AG10803 (cell line): ENCODE data around the gene ZNF628.

ENCODE experiments used
- DNase-seq: peaks from one replicate; pipeline ENCODE4 v3.0.0; 2010; ENCODE audit warnings: low read depth
- H3K4me3 ChIP-seq: 2 replicates; pipeline ENCODE4 v1.5.1; 2011; ENCODE audit warnings: mild to moderate bottlenecking, low read length, control low read depth
- TF ChIP-seq, protein P1 (sequence below): conservative IDR thresholded peaks from 2 replicates; pipeline ENCODE4 v1.5.1; 2011; ENCODE audit warnings: mild to moderate bottlenecking, low read length, control low read depth, inconsistent platforms

The ZNF628 gene

DNA sequence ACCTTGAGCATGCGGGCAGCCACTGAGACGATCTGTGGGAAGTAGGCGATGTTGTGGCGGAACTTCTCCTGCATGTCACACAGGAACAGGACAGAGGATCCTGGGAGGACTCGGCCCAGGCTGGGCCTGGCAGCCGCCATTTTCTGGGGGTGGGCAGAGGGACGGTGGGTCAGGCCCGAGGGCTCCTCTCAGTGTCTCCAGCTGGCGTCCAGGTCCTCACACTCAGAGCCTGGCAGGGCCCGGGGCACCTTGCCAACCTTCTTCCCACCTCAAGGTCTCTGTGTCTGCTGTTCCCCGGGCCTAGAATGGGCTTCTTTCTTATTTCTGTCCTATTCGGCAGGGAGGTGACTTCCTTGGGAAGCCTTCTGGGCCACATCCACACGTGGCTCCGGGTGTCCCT is 20.1 kb upstream of the ZNF628 start:
- TF ChIP-seq, protein P1, sequence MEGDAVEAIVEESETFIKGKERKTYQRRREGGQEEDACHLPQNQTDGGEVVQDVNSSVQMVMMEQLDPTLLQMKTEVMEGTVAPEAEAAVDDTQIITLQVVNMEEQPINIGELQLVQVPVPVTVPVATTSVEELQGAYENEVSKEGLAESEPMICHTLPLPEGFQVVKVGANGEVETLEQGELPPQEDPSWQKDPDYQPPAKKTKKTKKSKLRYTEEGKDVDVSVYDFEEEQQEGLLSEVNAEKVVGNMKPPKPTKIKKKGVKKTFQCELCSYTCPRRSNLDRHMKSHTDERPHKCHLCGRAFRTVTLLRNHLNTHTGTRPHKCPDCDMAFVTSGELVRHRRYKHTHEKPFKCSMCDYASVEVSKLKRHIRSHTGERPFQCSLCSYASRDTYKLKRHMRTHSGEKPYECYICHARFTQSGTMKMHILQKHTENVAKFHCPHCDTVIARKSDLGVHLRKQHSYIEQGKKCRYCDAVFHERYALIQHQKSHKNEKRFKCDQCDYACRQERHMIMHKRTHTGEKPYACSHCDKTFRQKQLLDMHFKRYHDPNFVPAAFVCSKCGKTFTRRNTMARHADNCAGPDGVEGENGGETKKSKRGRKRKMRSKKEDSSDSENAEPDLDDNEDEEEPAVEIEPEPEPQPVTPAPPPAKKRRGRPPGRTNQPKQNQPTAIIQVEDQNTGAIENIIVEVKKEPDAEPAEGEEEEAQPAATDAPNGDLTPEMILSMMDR: no peak

DNA sequence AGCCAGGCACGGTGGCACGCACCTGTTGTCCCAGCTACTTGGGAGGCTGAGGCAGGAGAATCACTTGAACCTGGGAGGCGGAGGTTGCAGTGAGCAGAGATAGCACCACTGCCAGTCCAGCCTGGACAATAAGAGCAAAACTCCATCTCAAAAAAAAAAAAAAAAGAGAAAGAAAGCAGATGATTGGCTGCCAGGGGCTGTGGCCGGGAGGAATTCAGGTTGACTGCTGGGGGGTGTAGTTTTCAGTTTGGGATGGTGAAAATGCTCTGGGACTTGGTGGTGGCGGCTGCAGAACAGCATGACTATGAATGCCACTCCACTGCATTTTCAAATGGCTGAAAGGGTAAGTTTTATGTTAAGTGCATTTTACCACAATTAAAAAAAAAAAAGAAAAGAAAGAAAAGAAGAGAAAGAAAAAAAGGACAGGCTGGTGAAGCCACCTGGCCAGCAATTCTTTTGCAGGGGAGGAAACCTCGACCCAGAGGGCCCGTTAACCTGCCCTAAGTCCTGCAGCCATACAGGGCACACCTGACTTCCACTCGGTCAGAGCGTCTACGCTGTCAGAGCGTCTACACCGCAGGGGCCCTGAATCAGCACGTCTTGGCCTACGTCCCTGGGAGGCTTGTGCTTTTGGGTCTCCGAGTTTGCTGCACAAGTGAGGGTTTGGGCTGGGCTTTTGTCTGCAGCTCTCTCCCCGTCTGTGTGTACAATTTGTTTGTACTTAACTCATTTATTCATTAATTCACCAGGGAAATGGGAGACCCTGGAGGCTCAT is 18.5 kb upstream of the ZNF628 start:
- no peak for DNase-seq
- TF ChIP-seq, protein P1: no peak
- no peak overlapping the region for H3K4me3 ChIP-seq

More for the DNA sequence above, 20.1 kb upstream of the ZNF628 start:
- H3K4me3 ChIP-seq: no peak overlapping the region
- DNase-seq: no peak

- TF ChIP-seq, protein P1: no peak
- no peak for DNase-seq
- H3K4me3 ChIP-seq: peak overlapping the region; percentile 13
Observed at GRCh38 chr19:55459551-55459949, 16.9 kb upstream of the ZNF628 start.

GRCh38 chr19:55459950-55460657 is 16.3 kb upstream of the ZNF628 start:
- DNase-seq: no peak
- H3K4me3 ChIP-seq: peak overlapping the region; percentile 99
- TF ChIP-seq, protein P1: no peak

GRCh38 chr19:55460670-55461258 is 15.7 kb upstream of the ZNF628 start:
- DNase-seq: peak; percentile 90
- TF ChIP-seq, protein P1: no peak
- peak overlapping the region; percentile 99 for H3K4me3 ChIP-seq

- H3K4me3 ChIP-seq: peak within 1 kb of the TSS; percentile 99
- DNase-seq: peak; percentile 100
- TF ChIP-seq, protein P1: no peak
Observed at GRCh38 chr19:55461259-55461973, 15.0 kb upstream of the ZNF628 start, which contains the start of gene ISOC2. TSS of gene ISOC2 (minus strand) at chr19:55461642. CDS start at chr19:55456486, 5,156 bp downstream.
